Inferior parietal cortex (tissue), 1 donor: Measurements from ENCODE around the gene ZSCAN5A.
A peak's percentile ranks its signal among the peaks of the same experiment; 100 is the strongest.
"Not testable (repeated sequence)": the region's sequence is repeated elsewhere in the genome, so short reads cannot be mapped to it uniquely, and the experiment has no call there.

ENCODE experiments used
- DNase-seq: peaks from one replicate; pipeline ENCODE4 v3.0.0-alpha.2; 2016; ENCODE audit errors: extremely low spot score

The ZSCAN5A gene, protein sequence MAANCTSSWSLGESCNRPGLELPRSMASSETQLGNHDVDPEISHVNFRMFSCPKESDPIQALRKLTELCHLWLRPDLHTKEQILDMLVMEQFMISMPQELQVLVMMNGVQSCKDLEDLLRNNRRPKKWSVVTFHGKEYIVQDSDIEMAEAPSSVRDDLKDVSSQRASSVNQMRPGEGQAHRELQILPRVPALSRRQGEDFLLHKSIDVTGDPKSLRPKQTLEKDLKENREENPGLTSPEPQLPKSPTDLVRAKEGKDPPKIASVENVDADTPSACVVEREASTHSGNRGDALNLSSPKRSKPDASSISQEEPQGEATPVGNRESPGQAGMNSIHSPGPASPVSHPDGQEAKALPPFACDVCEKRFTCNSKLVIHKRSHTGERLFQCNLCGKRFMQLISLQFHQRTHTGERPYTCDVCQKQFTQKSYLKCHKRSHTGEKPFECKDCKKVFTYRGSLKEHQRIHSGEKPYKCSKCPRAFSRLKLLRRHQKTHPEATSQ

DNA sequence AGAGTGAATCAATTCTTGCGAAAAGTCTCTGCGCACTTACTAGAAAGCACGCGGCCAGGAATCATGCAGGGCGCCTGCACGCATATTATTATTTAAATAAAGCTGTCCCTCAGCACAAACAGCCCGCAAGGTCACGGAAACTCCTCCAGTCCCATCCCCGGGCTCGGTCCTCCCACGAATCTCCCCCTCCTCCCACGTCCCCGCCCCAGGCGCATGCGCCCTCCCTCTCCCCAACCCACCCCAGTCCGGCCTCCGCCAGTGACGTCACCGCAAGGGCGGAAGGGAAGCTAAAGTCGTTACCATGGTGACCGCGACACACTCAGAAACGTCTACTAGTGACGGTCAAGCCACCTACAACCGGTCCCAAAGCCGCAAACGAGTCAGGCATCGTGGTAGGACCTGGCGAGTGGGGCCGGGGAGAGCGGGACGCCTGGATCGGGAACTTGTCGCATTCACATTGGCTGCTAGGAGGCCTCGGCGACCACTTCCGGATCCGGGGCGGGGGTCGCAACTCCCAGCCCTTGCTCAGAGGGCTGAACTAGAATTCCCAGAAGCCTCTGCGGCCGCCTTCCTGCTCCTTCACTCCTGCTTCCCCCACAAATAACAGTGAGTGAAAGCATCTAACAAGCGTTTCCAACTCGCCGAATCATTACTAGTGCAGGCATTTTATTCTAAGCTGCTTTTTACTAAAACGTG lies at the start of gene ZSCAN5A:
Gene ZSCAN5A, minus strand, starts transcription at position 459 of the 696 bp plus-strand sequence. CDS start 89,793 bp downstream, outside the sequence.
- peak; percentile 94 for DNase-seq

DNA sequence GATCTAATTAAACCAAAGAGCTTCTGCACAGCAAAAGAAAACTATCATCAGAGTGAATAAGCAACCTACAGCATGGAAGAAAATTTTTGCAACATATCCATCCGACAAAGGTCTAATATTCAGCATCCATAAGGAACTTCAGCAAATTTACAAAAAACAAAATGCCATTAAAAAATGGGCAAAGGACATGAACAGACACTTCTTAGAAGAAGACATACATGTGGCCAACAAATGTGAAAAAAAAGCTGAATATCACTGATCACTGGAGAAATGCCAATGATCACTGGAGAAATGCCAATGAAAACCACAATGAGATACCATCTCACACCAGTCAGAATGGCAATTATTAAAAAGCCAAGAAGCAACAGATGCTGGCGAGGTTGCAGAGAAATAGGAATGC lies 46.2 kb upstream of the ZSCAN5A start:
- DNase-seq, result no peak

DNA sequence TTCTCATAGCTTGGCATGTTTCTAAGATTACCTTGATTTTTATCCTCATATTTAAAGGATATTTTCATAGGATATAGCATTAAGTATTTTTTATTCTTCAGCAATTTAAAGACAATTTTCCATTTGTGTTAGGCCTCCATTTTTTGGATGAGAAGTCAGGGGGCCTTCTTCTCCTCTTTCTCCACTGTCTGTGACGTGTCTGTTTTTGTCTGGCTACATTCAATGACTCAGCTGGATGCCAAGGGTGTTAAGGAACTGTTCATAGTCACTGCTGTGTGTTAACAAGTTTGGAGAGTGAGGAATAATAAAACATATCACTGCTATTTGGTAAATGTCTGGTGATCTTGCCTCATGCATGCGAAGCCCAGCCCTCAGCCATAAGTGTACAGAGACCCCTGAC lies 42.3 kb upstream of the ZSCAN5A start:
- no peak for DNase-seq

DNA sequence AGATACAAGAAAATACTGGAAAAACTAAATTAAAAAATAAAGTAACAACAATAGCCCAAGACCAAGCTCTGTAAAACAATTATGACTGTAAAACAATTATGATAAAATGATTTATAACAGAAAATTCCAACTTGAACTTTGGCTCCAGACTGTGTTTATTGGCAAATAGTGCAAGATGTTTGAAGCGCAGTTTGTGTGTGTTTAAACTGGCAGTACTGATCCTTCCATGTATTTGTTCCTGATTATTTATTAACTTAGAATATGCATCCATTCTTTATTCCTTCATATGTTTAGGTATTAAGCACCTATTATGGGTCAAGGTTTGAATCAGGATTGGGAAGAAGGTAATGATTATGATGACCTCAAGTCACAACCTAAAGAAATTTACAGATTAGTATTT lies 40.9 kb upstream of the ZSCAN5A start:
- DNase-seq, result no peak

DNA sequence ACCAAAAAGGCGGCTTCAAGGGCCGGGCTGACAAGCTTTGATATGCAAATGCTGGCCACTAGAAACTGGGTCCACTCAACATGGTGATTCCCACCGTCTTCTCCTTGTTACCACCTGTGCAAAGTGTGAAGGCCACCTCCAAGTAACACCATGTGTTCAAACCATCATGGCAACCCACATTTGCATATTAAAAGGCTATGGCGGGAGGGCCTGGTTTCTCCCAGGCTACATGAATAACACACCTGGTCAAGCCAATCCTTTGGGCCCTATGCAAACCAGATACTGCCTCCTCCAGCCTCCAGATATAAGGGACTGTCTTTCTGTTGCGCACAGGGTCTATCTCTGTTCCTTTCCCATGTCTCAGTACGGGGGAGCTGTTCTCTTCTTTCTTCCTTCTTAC lies 36.6 kb upstream of the ZSCAN5A start:
- no peak for DNase-seq

DNA sequence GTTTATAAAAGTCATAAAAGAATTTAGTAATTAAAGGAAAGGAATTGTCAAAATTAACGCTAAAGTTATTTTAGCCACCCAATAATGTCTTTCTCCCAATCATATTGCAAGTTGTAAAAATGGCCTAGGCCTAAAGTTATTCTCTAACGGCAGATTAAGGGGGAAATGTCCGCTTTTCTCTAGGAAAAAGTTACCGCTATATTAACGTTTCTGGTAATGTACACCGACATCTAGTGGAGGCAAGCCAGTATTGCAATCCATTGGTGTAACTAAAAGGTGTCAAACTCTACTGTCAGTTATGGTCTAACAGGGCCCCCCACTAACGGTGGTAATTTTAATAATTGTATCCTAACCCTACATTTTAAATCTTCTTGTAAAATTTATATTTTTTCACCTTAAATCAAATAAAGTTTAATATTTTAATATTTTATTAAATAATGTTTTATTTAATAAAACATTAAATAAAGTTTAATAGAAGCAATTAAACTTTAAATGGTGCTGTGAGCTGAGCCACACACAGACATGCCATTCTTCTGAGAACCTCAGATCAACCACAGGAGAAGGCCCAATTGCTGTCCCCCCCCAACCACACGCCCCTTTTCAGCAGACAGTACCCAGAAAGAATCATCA lies 35.9 kb upstream of the ZSCAN5A start:
- DNase-seq, result peak; percentile 43

GRCh38 chr19:56348289-56348877 lies 33.7 kb upstream of the ZSCAN5A start:
- no peak for DNase-seq

- no peak for DNase-seq
These were observed 32.6 kb upstream of the ZSCAN5A start for GRCh38 chr19:56347163-56347778.

DNA sequence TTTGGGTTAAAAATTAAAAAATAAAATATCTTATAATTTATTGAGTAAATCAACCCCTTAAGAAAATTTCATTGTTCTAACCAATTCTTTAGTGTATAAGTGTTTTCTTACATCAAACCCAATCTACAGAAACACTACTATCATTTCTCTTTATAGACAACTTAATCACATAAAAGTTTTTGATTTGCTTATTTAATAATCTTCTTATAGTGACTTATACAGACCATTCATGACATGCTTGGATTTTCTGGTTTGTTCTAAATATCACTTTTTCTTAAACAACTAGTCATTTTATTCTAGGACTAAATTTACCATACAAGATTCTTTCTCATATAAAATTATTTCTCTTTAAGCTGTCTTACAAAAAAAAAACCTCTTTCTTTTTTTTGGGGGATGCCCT lies 27.3 kb upstream of the ZSCAN5A start:
- DNase-seq, result no peak

DNA sequence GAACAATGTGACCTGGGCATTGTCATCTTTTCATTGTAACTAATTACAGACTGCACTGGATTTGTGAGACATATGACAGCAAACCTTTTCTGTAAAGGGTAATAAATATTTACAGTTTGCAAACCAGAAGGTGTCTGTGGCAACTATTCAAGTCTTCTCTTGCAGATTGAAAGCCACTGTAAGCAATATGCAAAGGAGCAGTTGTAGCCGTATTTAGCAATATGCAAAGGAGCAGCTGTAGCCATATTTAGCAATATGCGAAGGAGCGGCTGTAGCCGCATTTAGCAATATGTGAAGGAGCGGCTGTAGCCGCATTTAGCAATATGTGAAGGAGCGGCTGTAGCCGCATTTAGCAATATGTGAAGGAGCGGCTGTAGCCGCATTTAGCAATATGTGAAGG lies 24.4 kb upstream of the ZSCAN5A start:
- DNase-seq, result not testable (repeated sequence)

DNA sequence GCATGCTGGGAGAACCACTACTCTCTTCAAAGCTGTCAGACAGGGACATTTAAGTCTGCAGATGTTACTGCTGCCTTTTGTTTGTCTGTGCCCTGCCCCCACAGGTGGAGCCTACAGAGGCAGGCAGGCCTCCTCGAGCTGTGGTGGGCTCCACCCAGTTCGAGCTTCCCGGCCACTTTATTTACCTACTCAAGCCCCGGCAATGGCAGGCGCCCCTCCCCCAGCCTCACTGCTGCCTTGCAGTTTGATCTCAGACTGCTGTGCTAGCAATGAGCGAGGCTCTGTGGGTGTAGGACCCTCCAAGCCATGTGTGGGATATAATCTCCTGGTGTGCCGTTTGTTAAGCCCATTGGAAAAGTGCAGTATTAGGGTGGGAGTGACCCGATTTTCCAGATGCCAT lies 22.4 kb upstream of the ZSCAN5A start:
- not testable (repeated sequence) for DNase-seq

GRCh38 chr19:56335371-56335770 lies 20.7 kb upstream of the ZSCAN5A start:
- not testable (repeated sequence) for DNase-seq

DNA sequence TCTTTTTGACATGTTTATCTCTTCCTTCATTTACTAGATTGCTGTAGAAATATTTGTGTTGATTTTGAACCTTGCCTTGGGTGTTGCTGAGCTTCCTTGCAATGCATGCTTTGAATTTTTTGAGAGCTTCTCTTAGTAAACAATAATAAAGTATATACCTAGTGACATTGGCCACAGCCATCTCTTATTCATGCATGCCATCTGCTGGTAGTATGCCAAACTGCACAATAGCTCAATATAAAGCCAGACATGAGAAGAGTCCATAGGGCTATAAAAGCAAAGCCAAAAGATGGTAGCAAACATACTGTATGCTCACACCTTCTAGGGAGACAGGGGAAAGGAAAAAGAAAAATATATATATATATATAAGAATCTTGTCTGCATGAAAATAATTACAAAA lies 18.9 kb upstream of the ZSCAN5A start:
- DNase-seq, result peak; percentile 38

GRCh38 chr19:56332695-56333094 lies 18.1 kb upstream of the ZSCAN5A start:
- no peak for DNase-seq

GRCh38 chr19:56324436-56324835 lies 9.8 kb upstream of the ZSCAN5A start:
- DNase-seq, result no peak

DNA sequence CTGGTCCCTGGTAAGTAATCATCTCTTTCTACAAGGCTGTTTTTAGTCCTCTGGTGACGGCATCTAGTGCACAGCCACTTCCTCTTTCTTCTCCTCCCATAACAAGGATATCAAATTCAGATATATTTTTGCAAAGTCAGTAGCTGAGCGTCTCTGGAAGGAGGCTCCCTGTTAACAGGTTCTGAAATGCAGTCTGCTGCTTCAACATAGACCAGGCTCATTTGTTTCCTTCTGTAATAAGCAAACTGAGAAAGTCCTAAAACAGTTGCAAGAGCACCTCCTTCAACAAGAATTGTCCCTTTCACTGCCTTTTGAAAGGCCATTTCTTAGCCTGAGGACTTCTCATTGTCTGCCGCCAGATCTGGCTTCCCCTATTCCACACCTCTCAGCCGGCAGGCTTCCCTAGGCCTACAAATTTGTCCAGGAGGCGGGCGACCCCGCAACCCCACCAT lies 7.4 kb upstream of the ZSCAN5A start:
- DNase-seq, result no peak

GRCh38 chr19:56321254-56321988 lies 6.8 kb upstream of the ZSCAN5A start:
- no peak for DNase-seq

DNA sequence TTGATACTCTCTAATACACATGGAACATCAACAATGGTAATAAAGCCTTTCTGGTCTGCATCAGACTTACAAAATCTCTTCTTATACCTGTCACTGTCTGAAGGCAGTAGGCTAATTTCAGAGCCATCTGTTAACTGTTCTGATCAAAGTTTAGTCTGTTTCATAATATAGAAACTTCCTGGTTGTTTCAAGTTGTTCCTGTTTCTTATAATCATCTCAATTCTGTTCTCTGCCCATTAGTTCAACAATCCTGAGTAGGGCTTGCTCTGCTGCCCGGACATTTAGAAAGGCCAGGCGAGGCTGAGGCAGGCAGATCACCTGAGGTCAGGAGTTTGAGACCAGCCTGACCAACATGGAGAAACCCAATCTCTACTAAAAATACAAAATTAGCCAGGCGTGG lies 5.4 kb upstream of the ZSCAN5A start:
- DNase-seq, result no peak

DNA sequence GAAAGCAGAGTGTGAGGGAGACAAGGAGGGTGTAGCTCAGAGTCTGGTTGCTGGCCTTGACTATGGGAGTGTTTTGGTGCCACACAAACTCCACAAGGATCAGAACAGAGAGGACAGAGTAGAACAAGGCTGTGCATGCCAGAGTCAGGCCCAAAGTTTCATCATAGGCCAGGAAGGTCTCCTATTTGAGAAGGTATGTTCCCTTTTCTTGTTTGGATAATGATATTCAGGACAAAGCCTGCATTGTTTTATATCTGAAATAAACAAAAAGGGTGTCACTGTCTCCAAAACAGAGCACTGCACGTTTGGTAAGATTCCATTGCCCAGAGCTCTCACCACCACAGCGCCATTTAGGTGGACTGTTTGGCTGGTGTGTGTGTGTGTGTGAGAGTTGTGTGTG lies 3.1 kb upstream of the ZSCAN5A start:
- no peak for DNase-seq

DNA sequence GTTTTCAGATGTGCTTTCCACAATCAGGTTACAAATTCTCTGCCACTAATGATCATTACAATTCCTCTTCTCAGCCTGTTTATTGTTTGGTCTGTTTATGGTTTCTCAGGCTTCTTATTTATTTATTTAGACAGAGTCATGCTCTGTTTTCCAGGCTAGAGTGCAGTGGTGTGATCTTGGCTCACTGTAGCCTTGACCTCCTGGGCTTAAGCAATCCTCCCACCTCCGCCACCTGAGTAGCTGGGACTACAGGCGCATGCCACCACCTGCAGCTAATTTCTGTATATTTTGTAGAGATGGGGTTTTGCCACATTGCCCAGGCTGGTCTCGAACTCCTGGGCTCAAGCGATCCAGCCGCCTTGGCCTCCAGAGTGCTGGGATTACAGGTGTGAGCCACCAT lies 2.1 kb upstream of the ZSCAN5A start:
- no peak for DNase-seq
